Esophagus muscularis mucosa (tissue), 4 donors: ENCODE measurements around the gene GP1BA. TPM values are rescaled to one million over a fixed set of nuclear protein-coding genes. Genes with fewer than 3 reads are reported as not detected.

Source experiments
- DNase-seq: peaks from one replicate; pipeline ENCODE4 v3.0.0-alpha.2; 2017; ENCODE audit errors: extremely low spot score
- H3K27ac ChIP-seq, 4 donors: fragments of 200-600 bp; sonication (generic); replicated peaks in 1 of 4; 1 replicate in 3 of 4; 2 replicates in 1 of 4; pipeline ENCODE4 v1.5.1; 2016 to 2019; ENCODE audit warnings: mild to moderate bottlenecking in 1 of 4
- H3K27me3 ChIP-seq, 4 donors: fragments of 200-600 bp; sonication (generic); one replicate each; pipeline versions ENCODE4 v1.5.1 to v1.6.0; 2016 to 2019
- H3K36me3 ChIP-seq, 4 donors: fragments of 200-600 bp; sonication (generic); one replicate each; pipeline ENCODE4 v1.5.1; 2016 to 2019
- H3K4me1 ChIP-seq, 4 donors: fragments of 200-600 bp; sonication (generic); one replicate each; pipeline ENCODE4 v1.5.1; 2016 to 2019
- H3K4me3 ChIP-seq, 4 donors: fragments of 200-600 bp; sonication (generic); 1 replicate in 2 of 4; 2 replicates in 2 of 4; pipeline ENCODE4 v1.5.1; 2016 to 2019; ENCODE audit warnings: mild to moderate bottlenecking in 4 of 4, moderate library complexity in 1 of 4
- H3K9me3 ChIP-seq, 4 donors: fragments of 200-600 bp; sonication (generic); 1 replicate in 3 of 4; 2 replicates in 1 of 4; pipeline ENCODE4 v1.5.1; 2016 to 2019
- EP300 ChIP-seq: sonication (generic); formaldehyde crosslinking; IDR thresholded peaks from one replicate; pipeline ENCODE4 v1.6.1; 2017; ENCODE audit warnings: antibody characterized with exemption
- POLR2A ChIP-seq: fragments of 450-650 bp; IDR thresholded peaks from one replicate; pipeline ENCODE4 v1.6.1; 2017; ENCODE audit warnings: antibody characterized with exemption, moderate library complexity, mild to moderate bottlenecking, low read depth
- POLR2AphosphoS5 ChIP-seq, 2 donors: sonication (generic); formaldehyde crosslinking; IDR thresholded peaks; one replicate each; pipeline ENCODE4 v1.6.1; 2017; ENCODE audit warnings: antibody characterized with exemption in 2 of 2
- WGBS: methylation state at CpG from one replicate; pipeline ENCODE4 v1.1.5; 2018; 5-methylcytosine and 5-hydroxymethylcytosine counted together
- intact Hi-C: fragments of 100-400 bp; cut with DNase I; formaldehyde crosslinking; loops from one replicate; pipeline ENCODE4 v1.15.1; 2023
- total RNA-seq, 4 donors: library from RNA; depleted of rRNA; stranded (reverse); fragments of >200 nt; gene quantifications; one replicate each; pipeline versions ENCODE4 v1.1.0 to v1.2.1, GENCODE V29; 2016
- TF ChIP-seq, protein P1 (sequence below), 3 experiments: fragments of 200-600 bp in 2 of 3; fragments of 450-650 bp in 1 of 3; sonication (generic) in 2 of 3; IDR thresholded peaks; one replicate each; pipeline ENCODE4 v1.5.1; 2017 to 2019; ENCODE audit warnings: antibody characterized with exemption in 3 of 3, mild to moderate bottlenecking in 2 of 3, moderate library complexity in 1 of 3

GP1BA gene
- total RNA-seq, 4 donors from 2014 or later = 0.33 TPM; not detected in 3

DNA sequence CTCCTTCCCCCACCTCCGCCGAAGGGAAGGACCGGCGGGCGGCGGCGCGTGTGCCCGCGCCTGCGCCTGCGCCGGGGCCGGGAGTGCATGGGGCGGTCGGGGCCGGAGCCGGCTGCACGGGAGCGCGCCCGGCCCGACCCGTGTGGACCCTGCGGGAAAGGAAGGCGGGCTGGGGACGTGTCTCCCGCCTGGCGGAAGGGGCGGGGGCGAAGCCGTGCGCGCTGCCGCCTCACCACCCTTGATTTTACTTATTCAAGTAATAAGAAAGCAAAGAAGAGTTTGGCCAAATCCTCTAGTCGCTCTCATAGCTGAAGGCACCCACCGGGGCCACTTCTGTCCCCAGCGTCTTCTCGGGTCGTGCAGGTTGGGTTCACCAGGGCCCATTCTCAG, 16.8 kb downstream of the GP1BA start:
- no peaks in the 10 kb centered on the region for H3K27me3 ChIP-seq
- H3K36me3 ChIP-seq = peaks cover 5 to 36% (median 29%) of the 10 kb centered on the region in 4 donors
- peaks cover 0 to 2% (median 0%) of the 10 kb centered on the region in 4 donors for H3K9me3 ChIP-seq
- peaks cover 45 to 67% (median 62%) of the 10 kb centered on the region in 4 donors for H3K4me1 ChIP-seq
- peak; percentile 93 for DNase-seq
- peak overlapping the region; percentile 94 to 100 (median 98) for H3K27ac ChIP-seq
- TF ChIP-seq POLR2A (peak; percentile 8), POLR2AphosphoS5 (IDR thresholded peaks at IDR 0.05) (peak; percentile 53 to 59)
- TF ChIP-seq, protein P1, sequence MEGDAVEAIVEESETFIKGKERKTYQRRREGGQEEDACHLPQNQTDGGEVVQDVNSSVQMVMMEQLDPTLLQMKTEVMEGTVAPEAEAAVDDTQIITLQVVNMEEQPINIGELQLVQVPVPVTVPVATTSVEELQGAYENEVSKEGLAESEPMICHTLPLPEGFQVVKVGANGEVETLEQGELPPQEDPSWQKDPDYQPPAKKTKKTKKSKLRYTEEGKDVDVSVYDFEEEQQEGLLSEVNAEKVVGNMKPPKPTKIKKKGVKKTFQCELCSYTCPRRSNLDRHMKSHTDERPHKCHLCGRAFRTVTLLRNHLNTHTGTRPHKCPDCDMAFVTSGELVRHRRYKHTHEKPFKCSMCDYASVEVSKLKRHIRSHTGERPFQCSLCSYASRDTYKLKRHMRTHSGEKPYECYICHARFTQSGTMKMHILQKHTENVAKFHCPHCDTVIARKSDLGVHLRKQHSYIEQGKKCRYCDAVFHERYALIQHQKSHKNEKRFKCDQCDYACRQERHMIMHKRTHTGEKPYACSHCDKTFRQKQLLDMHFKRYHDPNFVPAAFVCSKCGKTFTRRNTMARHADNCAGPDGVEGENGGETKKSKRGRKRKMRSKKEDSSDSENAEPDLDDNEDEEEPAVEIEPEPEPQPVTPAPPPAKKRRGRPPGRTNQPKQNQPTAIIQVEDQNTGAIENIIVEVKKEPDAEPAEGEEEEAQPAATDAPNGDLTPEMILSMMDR (IDR thresholded peaks at IDR 0.05) = no peak
- intact Hi-C loops = loop anchor here (2.0 kb wide), 1 partner anchor 18 kb away; the partner anchor contains the start of gene SPAG7
- H3K4me3 ChIP-seq = peak overlapping the region; percentile 87 to 100 (median 100)
- WGBS = 2% methylated on average over 37 of the region's 40 CpGs

DNA sequence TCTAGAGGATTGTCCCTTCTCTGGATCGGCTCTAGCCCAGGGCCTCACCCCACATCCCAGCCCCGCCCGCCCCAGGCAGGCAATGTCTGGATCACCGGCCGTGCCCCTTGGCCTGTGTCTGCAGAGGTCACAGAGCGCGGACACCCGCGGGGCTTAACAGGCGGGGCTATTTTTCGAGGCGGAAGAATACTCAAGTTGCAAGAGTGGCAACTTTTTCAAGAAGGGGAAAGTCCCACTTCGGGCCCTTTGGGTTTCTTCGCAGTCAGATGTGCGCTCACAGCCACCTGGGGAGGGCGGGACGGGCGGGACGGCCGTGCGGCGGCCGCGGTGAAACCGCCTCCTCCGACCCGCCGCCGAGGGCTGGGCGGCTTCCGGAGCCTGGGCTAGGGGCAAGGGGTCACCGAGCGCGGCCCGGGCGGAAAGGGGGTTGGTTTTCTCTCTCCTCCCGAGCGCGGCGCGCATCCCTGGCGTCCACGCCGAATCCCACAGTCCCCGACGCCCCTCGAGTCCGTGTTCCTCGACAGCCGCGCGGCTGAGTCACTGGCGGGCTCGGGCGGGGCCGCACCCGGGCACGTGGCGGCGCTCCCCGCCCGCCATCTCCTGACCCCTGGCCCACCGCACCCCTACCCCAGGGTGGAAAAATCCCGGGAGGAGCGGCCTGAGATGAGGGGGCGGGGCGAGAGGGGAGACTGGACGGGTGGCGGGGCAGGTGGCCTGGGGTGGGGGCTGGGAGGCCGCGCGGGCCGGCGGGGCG, 17.4 kb downstream of the GP1BA start:
- peaks cover 0 to 2% (median 0%) of the 10 kb centered on the region in 4 donors for H3K9me3 ChIP-seq
- intact Hi-C loops = loop anchor here (2.0 kb wide), 1 partner anchor 17 kb away; the partner anchor contains the start of gene SPAG7
- 1% methylated on average over 26 of the region's 75 CpGs for WGBS
- H3K4me1 ChIP-seq = peaks cover 43 to 61% (median 56%) of the 10 kb centered on the region in 4 donors
- H3K27ac ChIP-seq = peak overlapping the region; percentile 94 to 100 (median 98)
- H3K4me3 ChIP-seq = peak overlapping the region; percentile 87 to 100 (median 100)
- DNase-seq = peak; percentile 94
- TF ChIP-seq, protein P1 (IDR thresholded peaks at IDR 0.05) = no peak
- TF ChIP-seq EP300 (no peak), POLR2AphosphoS5 (IDR thresholded peaks at IDR 0.05) (peak in 1 of 2 donors; percentile 60)
- no peaks in the 10 kb centered on the region for H3K27me3 ChIP-seq
- H3K36me3 ChIP-seq = peaks cover 5 to 30% (median 23%) of the 10 kb centered on the region in 4 donors

DNA sequence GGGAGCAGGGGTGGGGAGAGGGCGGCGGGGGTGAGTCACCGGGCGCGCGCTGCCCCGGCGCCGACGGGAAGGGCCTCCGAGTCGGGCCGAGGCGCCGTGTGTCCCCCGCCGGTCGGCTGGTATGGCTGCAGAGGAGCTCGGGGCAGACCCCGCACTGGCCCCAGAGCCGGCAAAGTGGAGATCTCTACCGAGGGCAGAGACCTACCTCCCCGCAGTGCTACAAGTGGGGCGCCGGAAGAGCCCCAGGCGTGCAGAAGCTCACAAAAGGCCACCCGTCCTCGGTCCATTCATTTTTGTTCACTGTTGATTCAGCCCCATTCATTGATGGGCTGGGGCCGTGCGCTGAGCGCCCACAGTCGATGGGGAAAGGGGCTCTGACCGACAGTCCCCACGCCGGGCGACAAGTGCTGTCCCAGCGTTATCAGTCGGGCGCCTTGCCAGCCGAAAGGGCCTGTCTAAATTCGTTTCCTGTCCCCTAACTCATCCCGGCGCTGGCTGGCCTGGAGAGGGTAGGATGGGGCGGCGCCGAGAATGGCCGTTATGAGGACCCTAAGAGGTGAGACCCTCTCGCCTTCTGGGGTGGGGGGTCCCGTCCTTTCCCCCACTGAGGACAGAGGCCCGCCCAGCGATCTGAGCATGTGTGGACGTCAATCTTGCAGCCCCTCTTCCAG, 18.1 kb downstream of the GP1BA start:
- TF ChIP-seq POLR2AphosphoS5 (IDR thresholded peaks at IDR 0.05) (no peak), EP300 (no peak)
- H3K27me3 ChIP-seq = no peaks in the 10 kb centered on the region
- peaks cover 36 to 54% (median 49%) of the 10 kb centered on the region in 4 donors for H3K4me1 ChIP-seq
- intact Hi-C loops = no loop called here
- H3K27ac ChIP-seq = peak overlapping the region; percentile 94 to 100 (median 98)
- DNase-seq = no peak
- H3K4me3 ChIP-seq = peak overlapping the region; percentile 87 to 100 (median 100)
- peaks cover 0 to 2% (median 0%) of the 10 kb centered on the region in 4 donors for H3K9me3 ChIP-seq
- 10% methylated on average over 29 of the region's 52 CpGs for WGBS
- peaks cover 0 to 23% (median 16%) of the 10 kb centered on the region in 4 donors for H3K36me3 ChIP-seq

DNA sequence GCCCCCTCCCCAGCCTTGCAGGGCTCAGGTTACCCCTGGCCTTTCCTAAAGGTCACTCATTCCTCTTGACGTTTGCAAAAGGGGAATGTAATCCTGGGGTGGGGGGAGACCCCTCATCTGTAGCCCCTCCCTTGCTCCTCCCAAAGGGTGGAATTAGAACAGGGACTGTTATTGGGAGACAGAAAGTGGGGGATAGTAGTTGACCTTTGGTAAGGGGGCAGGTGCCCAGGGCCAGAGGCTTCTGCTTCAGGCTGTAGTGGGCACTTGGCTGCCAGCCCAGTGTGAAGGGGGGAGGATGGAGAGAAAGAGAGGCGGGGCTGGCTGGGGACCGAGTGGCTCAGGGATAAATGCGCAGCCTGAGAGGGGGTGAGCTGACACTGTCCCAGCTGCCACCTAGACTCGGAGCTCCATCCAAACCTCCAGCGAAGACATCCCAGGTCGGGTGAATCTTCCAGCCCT, 18.7 kb downstream of the GP1BA start, which contains the start of gene ENO3:
ENO3 (plus strand) TSS at position 374 of the 459 bp plus-strand sequence. CDS start 711 bp downstream, outside the sequence.
- Histone ChIP-seq H3K27me3 (no peaks in the 10 kb centered on the region), H3K4me3 (peak within 1 kb of the TSS; percentile 87 to 100 (median 100)), H3K27ac (peak within 1 kb of the TSS; percentile 94 to 100 (median 98)), H3K36me3 (peaks cover 0 to 18% (median 10%) of the 10 kb centered on the region in 4 donors), H3K9me3 (peaks cover 0 to 2% (median 0%) of the 10 kb centered on the region in 4 donors), H3K4me1 (peaks cover 30 to 48% (median 44%) of the 10 kb centered on the region in 4 donors)
- no peak for DNase-seq
- TF ChIP-seq, protein P1 (IDR thresholded peaks at IDR 0.05) = no peak
- TF ChIP-seq EP300 = no peak
- TF ChIP-seq POLR2A = no peak
- no peak for TF ChIP-seq POLR2AphosphoS5 (IDR thresholded peaks at IDR 0.05)
- 46% methylated on average over 5 of the region's 7 CpGs for WGBS
- intact Hi-C loops = no loop called here

DNA sequence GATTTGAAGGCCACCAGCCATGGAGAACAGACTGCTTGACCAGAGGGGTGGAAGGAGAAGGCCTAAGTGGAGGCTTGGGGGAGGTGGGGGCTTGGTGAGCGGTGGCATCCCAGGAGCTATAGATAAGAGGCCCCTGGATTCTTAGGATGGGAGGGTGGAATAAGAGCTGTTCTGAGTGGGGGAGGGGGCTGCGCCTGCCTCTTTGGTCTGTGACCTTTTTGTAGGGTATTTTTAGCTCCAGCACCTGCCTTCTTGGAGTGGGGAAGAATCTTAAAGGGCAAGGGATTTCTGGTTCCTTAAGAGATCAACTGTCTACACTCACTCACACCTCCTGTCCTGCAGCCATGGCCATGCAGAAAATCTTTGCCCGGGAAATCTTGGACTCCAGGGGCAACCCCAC, 19.4 kb downstream of the GP1BA start:
- TF ChIP-seq, protein P1 (IDR thresholded peaks at IDR 0.05) = no peak
- TF ChIP-seq EP300 (no peak), POLR2A (no peak), POLR2AphosphoS5 (IDR thresholded peaks at IDR 0.05) (no peak)
- no peak overlapping the region for H3K4me3 ChIP-seq
- 59% methylated on average over 3 of the region's 3 CpGs for WGBS
- DNase-seq = no peak
- H3K27ac ChIP-seq = peak overlapping the region; percentile 94 to 100 (median 98)
- H3K4me1 ChIP-seq = peaks cover 23 to 41% (median 37%) of the 10 kb centered on the region in 4 donors
- peaks cover 0 to 2% (median 0%) of the 10 kb centered on the region in 4 donors for H3K9me3 ChIP-seq
- no peaks in the 10 kb centered on the region for H3K27me3 ChIP-seq
- intact Hi-C loops = no loop called here
- H3K36me3 ChIP-seq = peaks cover 0 to 11% (median 3%) of the 10 kb centered on the region in 4 donors
